ENCODE data around the gene CRYBG3.
"Not testable (repeated sequence)": the region's sequence is repeated elsewhere in the genome, so short reads cannot be mapped to it uniquely, and the experiment has no call there.

- TF ChIP-seq POLR2AphosphoS5 (IDR thresholded peaks at IDR 0.05; ENCODE audit: insufficient read depth in 1 of 2, low read depth in 1 of 2); CTCF (IDR thresholded peaks at IDR 0.05); POLR2A (IDR thresholded peaks at IDR 0.05): not testable (repeated sequence)
Measured at GRCh38 chr3:97833184-97833583, 11.4 kb downstream of the CRYBG3 start.

Measured in vagina (tissue), 2 donors.